Gastroesophageal sphincter (tissue), 4 donors: ENCODE results near the gene HDAC4. TPM values are rescaled to one million over a fixed set of nuclear protein-coding genes. Genes with fewer than 3 reads are reported as not detected.

ENCODE experiments used
- ATAC-seq: fragments of 150-250 bp; one replicate; pipeline ENCODE4 v1.9.1; 2016; ENCODE audit warnings: mild to moderate bottlenecking, moderate library complexity
- H3K27ac ChIP-seq, 4 donors: fragments of 200-600 bp; sonication (generic) in 3 of 4; 1 replicate in 3 of 4; 2 replicates in 1 of 4; pipeline ENCODE4 v1.5.1; 2016 to 2019
- H3K27me3 ChIP-seq: fragments of 200-600 bp; sonication (generic); one replicate; pipeline ENCODE4 v1.5.1; 2019
- H3K36me3 ChIP-seq, 2 donors: fragments of 200-600 bp; sonication (generic); one replicate each; pipeline ENCODE4 v1.5.1; 2019; ENCODE audit warnings: control low read depth in 1 of 2
- H3K4me1 ChIP-seq, 3 donors: fragments of 200-600 bp; sonication (generic); 1 replicate in 2 of 3; 2 replicates in 1 of 3; pipeline ENCODE4 v1.5.1; 2016 to 2019; ENCODE audit warnings: control low read depth in 2 of 3
- H3K4me3 ChIP-seq, 2 donors: fragments of 200-600 bp; sonication (generic); one replicate each; pipeline ENCODE4 v1.5.1; 2019; ENCODE audit warnings: mild to moderate bottlenecking in 1 of 2, moderate library complexity in 1 of 2
- H3K9me3 ChIP-seq, 3 donors: fragments of 200-600 bp; sonication (generic); one replicate each; pipeline ENCODE4 v1.5.1; 2017 to 2019; ENCODE audit warnings: control low read depth in 2 of 3
- EP300 ChIP-seq: sonication (generic); formaldehyde crosslinking; IDR thresholded peaks from one replicate; pipeline ENCODE4 v1.6.1; 2017; ENCODE audit warnings: antibody characterized with exemption, mild to moderate bottlenecking
- POLR2A ChIP-seq, 2 donors: fragments of 450-650 bp; IDR thresholded peaks; one replicate each; pipeline ENCODE4 v1.6.1; 2017; ENCODE audit warnings: antibody characterized with exemption in 2 of 2, mild to moderate bottlenecking in 2 of 2, moderate library complexity in 1 of 2
- POLR2AphosphoS5 ChIP-seq: sonication (generic); formaldehyde crosslinking; IDR thresholded peaks from one replicate; pipeline ENCODE4 v1.6.1; 2017; ENCODE audit warnings: antibody characterized with exemption
- WGBS, 2 donors: methylation state at CpG; one replicate each; pipeline ENCODE4 v1.1.5; 2018; ENCODE audit warnings: low coverage in 1 of 2; 5-methylcytosine and 5-hydroxymethylcytosine counted together
- total RNA-seq, 4 donors: library from RNA; depleted of rRNA; stranded (reverse); fragments of >200 nt; gene quantifications; one replicate each; pipeline ENCODE4 v1.1.0, GENCODE V29; 2016
- TF ChIP-seq, protein P1 (sequence below), 4 experiments: fragments of 200-600 bp in 2 of 4; fragments of 450-650 bp in 2 of 4; sonication (generic) in 1 of 4; IDR thresholded peaks; one replicate each; pipeline ENCODE4 v1.5.1; 2017 to 2019; ENCODE audit warnings: antibody characterized with exemption in 4 of 4, mild to moderate bottlenecking in 2 of 4, moderate library complexity in 2 of 4

HDAC4 gene
- total RNA-seq, 4 donors from 2014 or later: 41.3 to 104 (median 85.8) TPM

- no peak overlapping the region for H3K4me3 ChIP-seq
- H3K4me1 ChIP-seq: peaks cover 0 to 85% (median 38%) of the 10 kb centered on the region in 3 donors
- H3K27ac ChIP-seq: peak overlapping the region in 1 of 4 donors; percentile 82
- H3K9me3 ChIP-seq: peaks cover 0 to 7% (median 0%) of the 10 kb centered on the region in 3 donors
- no peak for TF ChIP-seq POLR2AphosphoS5
- TF ChIP-seq, protein P1, sequence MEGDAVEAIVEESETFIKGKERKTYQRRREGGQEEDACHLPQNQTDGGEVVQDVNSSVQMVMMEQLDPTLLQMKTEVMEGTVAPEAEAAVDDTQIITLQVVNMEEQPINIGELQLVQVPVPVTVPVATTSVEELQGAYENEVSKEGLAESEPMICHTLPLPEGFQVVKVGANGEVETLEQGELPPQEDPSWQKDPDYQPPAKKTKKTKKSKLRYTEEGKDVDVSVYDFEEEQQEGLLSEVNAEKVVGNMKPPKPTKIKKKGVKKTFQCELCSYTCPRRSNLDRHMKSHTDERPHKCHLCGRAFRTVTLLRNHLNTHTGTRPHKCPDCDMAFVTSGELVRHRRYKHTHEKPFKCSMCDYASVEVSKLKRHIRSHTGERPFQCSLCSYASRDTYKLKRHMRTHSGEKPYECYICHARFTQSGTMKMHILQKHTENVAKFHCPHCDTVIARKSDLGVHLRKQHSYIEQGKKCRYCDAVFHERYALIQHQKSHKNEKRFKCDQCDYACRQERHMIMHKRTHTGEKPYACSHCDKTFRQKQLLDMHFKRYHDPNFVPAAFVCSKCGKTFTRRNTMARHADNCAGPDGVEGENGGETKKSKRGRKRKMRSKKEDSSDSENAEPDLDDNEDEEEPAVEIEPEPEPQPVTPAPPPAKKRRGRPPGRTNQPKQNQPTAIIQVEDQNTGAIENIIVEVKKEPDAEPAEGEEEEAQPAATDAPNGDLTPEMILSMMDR (IDR thresholded peaks at IDR 0.05): no peak
- TF ChIP-seq POLR2A (IDR thresholded peaks at IDR 0.05): no peak
- TF ChIP-seq EP300: no peak
- H3K27me3 ChIP-seq: no peaks in the 10 kb centered on the region
- WGBS, 2 donors: 74 to 83% methylated on average over 16 to 18 of the region's 18 CpGs
- no peak for ATAC-seq
- no peaks in the 10 kb centered on the region for H3K36me3 ChIP-seq
These were observed 141.1 kb downstream of the HDAC4 start for GRCh38 chr2:239259603-239260298.

- no peak for TF ChIP-seq POLR2A (IDR thresholded peaks at IDR 0.05)
- no peak for TF ChIP-seq POLR2AphosphoS5
- TF ChIP-seq EP300: no peak
- TF ChIP-seq, protein P1 (IDR thresholded peaks at IDR 0.05): no peak
- WGBS, 2 donors: 100% methylated on average over 3 of the region's 4 CpGs
- no peak for ATAC-seq
- Histone ChIP-seq H3K36me3 (no peaks in the 10 kb centered on the region), H3K9me3 (peaks cover 0 to 7% (median 0%) of the 10 kb centered on the region in 3 donors), H3K4me3 (no peak overlapping the region), H3K4me1 (peaks cover 0 to 85% (median 33%) of the 10 kb centered on the region in 3 donors), H3K27me3 (no peaks in the 10 kb centered on the region), H3K27ac (peak overlapping the region in 1 of 4 donors; percentile 82)
These were observed 141.6 kb downstream of the HDAC4 start for GRCh38 chr2:239259173-239259572.

DNA sequence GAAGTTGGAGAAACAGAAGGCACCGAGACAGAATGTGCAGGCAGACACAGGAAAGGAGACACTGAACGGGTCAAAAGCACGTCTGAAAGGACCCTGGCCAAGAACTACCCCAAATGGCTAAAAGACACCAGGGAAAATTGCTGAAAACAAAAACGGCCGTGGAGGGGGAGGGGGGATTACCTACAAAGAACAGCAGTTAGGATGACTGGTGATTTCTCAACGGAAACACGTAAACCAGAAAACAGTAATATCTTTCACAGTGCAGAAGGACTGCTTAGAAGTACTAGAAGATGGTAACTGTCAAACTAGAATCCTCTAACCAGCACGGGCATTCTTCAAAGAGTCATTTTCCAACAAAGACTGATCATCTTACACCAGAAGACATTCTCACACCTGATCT is 142.6 kb downstream of the HDAC4 start:
- H3K27me3 ChIP-seq: no peaks in the 10 kb centered on the region
- peaks cover 0 to 7% (median 0%) of the 10 kb centered on the region in 3 donors for H3K9me3 ChIP-seq
- TF ChIP-seq POLR2AphosphoS5 (no peak), EP300 (no peak), POLR2A (IDR thresholded peaks at IDR 0.05) (no peak)
- TF ChIP-seq, protein P1 (IDR thresholded peaks at IDR 0.05): no peak
- no peak overlapping the region for H3K27ac ChIP-seq
- ATAC-seq: no peak
- H3K36me3 ChIP-seq: no peaks in the 10 kb centered on the region
- 91 to 93% methylated on average over 8 of the region's 8 CpGs for WGBS, 2 donors
- H3K4me1 ChIP-seq: peaks cover 0 to 85% (median 23%) of the 10 kb centered on the region in 3 donors
- no peak overlapping the region for H3K4me3 ChIP-seq

DNA sequence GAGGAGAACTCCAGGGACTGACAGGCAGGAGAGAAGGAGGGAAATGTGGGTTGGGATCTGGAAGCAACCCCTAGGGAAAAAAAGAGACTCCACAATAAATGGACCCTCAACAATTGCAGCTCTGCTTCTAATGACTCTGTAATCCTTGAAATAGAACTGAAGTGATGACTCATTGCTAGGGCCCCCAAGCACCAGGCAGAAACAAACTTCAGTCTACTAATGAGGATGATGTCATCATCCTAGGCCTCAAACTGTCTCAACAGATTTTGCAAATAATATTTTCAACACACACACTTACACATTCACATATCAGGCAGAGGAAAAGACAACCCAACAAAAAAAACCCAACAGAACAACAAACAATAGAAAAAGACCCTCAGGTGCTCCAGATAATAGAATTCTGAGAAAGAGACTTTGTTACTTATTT is 143.3 kb downstream of the HDAC4 start:
- no peak overlapping the region for H3K4me3 ChIP-seq
- peaks cover 0 to 7% (median 0%) of the 10 kb centered on the region in 3 donors for H3K9me3 ChIP-seq
- H3K27ac ChIP-seq: peak overlapping the region in 2 of 4 donors; percentile 16 to 71
- no peaks in the 10 kb centered on the region for H3K27me3 ChIP-seq
- peak; percentile 50 for ATAC-seq
- peaks cover 0 to 85% (median 16%) of the 10 kb centered on the region in 3 donors for H3K4me1 ChIP-seq
- H3K36me3 ChIP-seq: no peaks in the 10 kb centered on the region
- TF ChIP-seq EP300: no peak
- no peak for TF ChIP-seq POLR2A (IDR thresholded peaks at IDR 0.05)
- TF ChIP-seq POLR2AphosphoS5: no peak

- Histone ChIP-seq H3K36me3 (no peaks in the 10 kb centered on the region), H3K4me1 (peaks cover 0 to 85% (median 7%) of the 10 kb centered on the region in 3 donors), H3K27ac (peak overlapping the region in 1 of 4 donors; percentile 71), H3K4me3 (no peak overlapping the region), H3K9me3 (peaks cover 0 to 7% (median 0%) of the 10 kb centered on the region in 3 donors), H3K27me3 (no peaks in the 10 kb centered on the region)
- no peak for ATAC-seq
- 60 to 63% methylated on average over 2 to 3 of the region's 6 CpGs for WGBS, 2 donors
- TF ChIP-seq, protein P1 (IDR thresholded peaks at IDR 0.05): no peak
- TF ChIP-seq POLR2AphosphoS5 (no peak), EP300 (no peak), POLR2A (IDR thresholded peaks at IDR 0.05) (no peak)
These were observed 144.5 kb downstream of the HDAC4 start for GRCh38 chr2:239256350-239256743.
